GM12878 (cell line): ENCODE data around the gene CEP57.

ENCODE experiments used
- BRCA1 ChIP-seq: IDR thresholded peaks from 2 replicates; pipeline ENCODE4 v1.6.1; 2011; ENCODE audit warnings: low read depth, low read length, improper control_type of control experiment
- EP300 ChIP-seq, 2 experiments: fragments of 150-350 bp in 1 of 2; IDR thresholded peaks; 2 replicates each; pipeline ENCODE4 v1.6.1; 2011 to 2012; ENCODE audit warnings: low read depth in 2 of 2, low read length in 2 of 2, borderline replicate concordance in 1 of 2, improper control_type of control experiment in 1 of 2, inconsistent platforms in 1 of 2; ENCODE audit not compliant: control insufficient read depth in 1 of 2
- EZH2 ChIP-seq: IDR thresholded peaks from 2 replicates; pipeline ENCODE4 v1.6.1; 2012; ENCODE audit warnings: low read depth, mild to moderate bottlenecking, control low read depth, inconsistent platforms, low read length, borderline replicate concordance; ENCODE audit not compliant: control insufficient read depth
- POLR2A ChIP-seq: IDR thresholded peaks from 2 replicates; pipeline ENCODE4 v1.6.1; 2011; ENCODE audit warnings: low read depth, mild to moderate bottlenecking, low read length
- RBBP5 ChIP-seq: fragments of 200-600 bp; sonication (generic); conservative IDR thresholded peaks from 2 replicates; pipeline ENCODE4 v1.6.1; 2016
- SRF ChIP-seq, 2 experiments: IDR thresholded peaks; 2 replicates each; pipeline ENCODE4 v1.6.1; 2011; ENCODE audit warnings: low read depth in 2 of 2, low read length in 2 of 2, mild to moderate bottlenecking in 1 of 2, moderate library complexity in 1 of 2
- WRNIP1 ChIP-seq: IDR thresholded peaks from 2 replicates; pipeline ENCODE4 v1.6.1; 2011; ENCODE audit warnings: low read depth, low read length, improper control_type of control experiment, borderline replicate concordance
- TF ChIP-seq, protein P1 (sequence below), 3 experiments: IDR thresholded peaks in 2 of 3; conservative IDR thresholded peaks in 1 of 3; 2 replicates each; pipeline ENCODE4 v1.5.1; 2011; ENCODE audit warnings: low read depth in 3 of 3, low read length in 3 of 3, mild to moderate bottlenecking in 3 of 3, control low read depth in 2 of 3, moderate library complexity in 2 of 3, inconsistent platforms in 1 of 3, mixed read lengths in 1 of 3; ENCODE audit not compliant: control insufficient read depth in 2 of 3, insufficient read depth in 1 of 3; ENCODE audit errors: extremely low read depth in 1 of 3

DNA sequence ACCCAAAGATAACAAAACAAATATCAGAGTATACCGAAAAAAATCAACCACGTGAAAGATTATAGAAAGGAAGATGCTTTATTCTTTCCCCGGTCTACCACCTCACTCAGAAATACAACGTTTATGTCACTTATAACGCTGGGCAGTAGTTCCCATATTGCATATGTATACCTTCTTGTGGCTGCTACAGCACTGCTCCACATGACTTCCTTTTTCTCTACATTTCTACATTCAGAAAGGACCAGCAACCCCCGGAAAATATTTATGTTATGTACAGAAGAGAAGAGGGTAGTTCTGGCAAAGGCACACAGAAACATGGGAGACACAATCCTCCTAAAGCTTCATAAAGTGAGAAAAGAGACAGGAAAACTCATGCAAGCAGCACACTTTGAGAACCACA, 76.8 kb downstream of the CEP57 start:
- no peak for TF ChIP-seq EZH2
- TF ChIP-seq, protein P1, sequence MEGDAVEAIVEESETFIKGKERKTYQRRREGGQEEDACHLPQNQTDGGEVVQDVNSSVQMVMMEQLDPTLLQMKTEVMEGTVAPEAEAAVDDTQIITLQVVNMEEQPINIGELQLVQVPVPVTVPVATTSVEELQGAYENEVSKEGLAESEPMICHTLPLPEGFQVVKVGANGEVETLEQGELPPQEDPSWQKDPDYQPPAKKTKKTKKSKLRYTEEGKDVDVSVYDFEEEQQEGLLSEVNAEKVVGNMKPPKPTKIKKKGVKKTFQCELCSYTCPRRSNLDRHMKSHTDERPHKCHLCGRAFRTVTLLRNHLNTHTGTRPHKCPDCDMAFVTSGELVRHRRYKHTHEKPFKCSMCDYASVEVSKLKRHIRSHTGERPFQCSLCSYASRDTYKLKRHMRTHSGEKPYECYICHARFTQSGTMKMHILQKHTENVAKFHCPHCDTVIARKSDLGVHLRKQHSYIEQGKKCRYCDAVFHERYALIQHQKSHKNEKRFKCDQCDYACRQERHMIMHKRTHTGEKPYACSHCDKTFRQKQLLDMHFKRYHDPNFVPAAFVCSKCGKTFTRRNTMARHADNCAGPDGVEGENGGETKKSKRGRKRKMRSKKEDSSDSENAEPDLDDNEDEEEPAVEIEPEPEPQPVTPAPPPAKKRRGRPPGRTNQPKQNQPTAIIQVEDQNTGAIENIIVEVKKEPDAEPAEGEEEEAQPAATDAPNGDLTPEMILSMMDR (IDR thresholded peaks at IDR 0.05 in 2 of 3, conservative IDR thresholded peaks at IDR 0.05 in 1 of 3; ENCODE audit: control insufficient read depth in 2 of 3, extremely low read depth in 1 of 3, insufficient read depth in 1 of 3, low read depth in 3 of 3, low read length in 3 of 3) = no peak
- no peak for TF ChIP-seq SRF (IDR thresholded peaks at IDR 0.05; ENCODE audit: low read depth in 2 of 2, low read length in 2 of 2)
- no peak for TF ChIP-seq BRCA1
- TF ChIP-seq WRNIP1 = no peak
- no peak for TF ChIP-seq EP300 (IDR thresholded peaks at IDR 0.05; ENCODE audit: borderline replicate concordance in 1 of 2, control insufficient read depth in 1 of 2, low read depth in 2 of 2, low read length in 2 of 2)
- TF ChIP-seq RBBP5 = no peak
- no peak for TF ChIP-seq POLR2A
